ENCODE results near the gene GRIK3. TPM values are rescaled to one million over a fixed set of nuclear protein-coding genes. Genes with fewer than 3 reads are reported as not detected.

Gene GRIK3
- polyA plus RNA-seq, 1 donor (not counting 4 experiments of a cell fraction or from before 2014, with no cell fraction given) = not detected

DNA sequence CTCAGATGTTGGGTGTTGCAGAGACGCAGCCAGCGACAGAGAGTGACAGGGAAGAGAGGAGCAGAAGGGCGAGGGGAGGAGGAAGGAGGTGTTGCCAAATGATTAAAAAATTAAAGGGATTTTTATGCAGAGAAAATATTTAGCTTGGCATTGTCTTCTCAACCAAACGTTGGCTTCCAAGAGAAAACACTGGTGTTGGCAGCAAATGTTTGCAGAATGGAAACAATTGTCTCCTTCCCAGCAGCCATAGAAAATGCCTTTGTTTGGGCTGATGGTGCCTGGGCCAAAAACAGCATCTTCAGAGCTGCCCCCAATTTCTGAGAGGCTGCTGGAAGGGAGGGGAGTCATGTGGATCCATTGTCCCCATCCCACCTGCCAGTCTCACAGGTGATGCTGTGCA is 29.7 kb upstream of the GRIK3 start:
- Histone ChIP-seq H3K79me2 (ENCODE audit: control insufficient read depth, insufficient read depth, low read length) (no peaks in the 10 kb centered on the region), H3K27ac (ENCODE audit: control insufficient read depth, insufficient read depth, low read length) (no peak overlapping the region), H3K4me2 (ENCODE audit: control insufficient read depth, extremely low read depth, insufficient read depth, low read depth, low read length) (no peak overlapping the region), H2AFZ (ENCODE audit: control insufficient read depth, low read length) (no peak overlapping the region), H3K9me1 (ENCODE audit: control insufficient read depth, extremely low read depth, insufficient read depth, low read length) (no peaks in the 10 kb centered on the region), H3K27me3 (ENCODE audit: control insufficient read depth, extremely low read depth, insufficient read depth, low read length) (no peaks in the 10 kb centered on the region), H3K36me3 (ENCODE audit: control insufficient read depth in 2 of 2, extremely low read depth in 1 of 2, insufficient read depth in 2 of 2, low read length in 2 of 2) (no peaks in the 10 kb centered on the region), H4K20me1 (ENCODE audit: control insufficient read depth, extremely low read depth, insufficient read depth, low read length) (no peaks in the 10 kb centered on the region), H3K9me3 (ENCODE audit: control insufficient read depth, low read depth, low read length) (no peaks in the 10 kb centered on the region), H3K9ac (ENCODE audit: control insufficient read depth, extremely low read depth, insufficient read depth, low read length) (no peak overlapping the region), H3K4me1 (ENCODE audit: control insufficient read depth, extremely low read depth, insufficient read depth, low read length) (no peaks in the 10 kb centered on the region), H3K4me3 (ENCODE audit: control insufficient read depth in 2 of 3, extremely low read depth in 1 of 3, insufficient read depth in 2 of 3, low read depth in 1 of 3, low read length in 3 of 3) (no peak overlapping the region)
- TF ChIP-seq, protein P1, sequence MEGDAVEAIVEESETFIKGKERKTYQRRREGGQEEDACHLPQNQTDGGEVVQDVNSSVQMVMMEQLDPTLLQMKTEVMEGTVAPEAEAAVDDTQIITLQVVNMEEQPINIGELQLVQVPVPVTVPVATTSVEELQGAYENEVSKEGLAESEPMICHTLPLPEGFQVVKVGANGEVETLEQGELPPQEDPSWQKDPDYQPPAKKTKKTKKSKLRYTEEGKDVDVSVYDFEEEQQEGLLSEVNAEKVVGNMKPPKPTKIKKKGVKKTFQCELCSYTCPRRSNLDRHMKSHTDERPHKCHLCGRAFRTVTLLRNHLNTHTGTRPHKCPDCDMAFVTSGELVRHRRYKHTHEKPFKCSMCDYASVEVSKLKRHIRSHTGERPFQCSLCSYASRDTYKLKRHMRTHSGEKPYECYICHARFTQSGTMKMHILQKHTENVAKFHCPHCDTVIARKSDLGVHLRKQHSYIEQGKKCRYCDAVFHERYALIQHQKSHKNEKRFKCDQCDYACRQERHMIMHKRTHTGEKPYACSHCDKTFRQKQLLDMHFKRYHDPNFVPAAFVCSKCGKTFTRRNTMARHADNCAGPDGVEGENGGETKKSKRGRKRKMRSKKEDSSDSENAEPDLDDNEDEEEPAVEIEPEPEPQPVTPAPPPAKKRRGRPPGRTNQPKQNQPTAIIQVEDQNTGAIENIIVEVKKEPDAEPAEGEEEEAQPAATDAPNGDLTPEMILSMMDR (optimal IDR thresholded peaks at IDR 0.05 in 1 of 3, IDR thresholded peaks at IDR 0.05 in 1 of 3, conservative IDR thresholded peaks at IDR 0.05 in 1 of 3; ENCODE audit: extremely low read depth in 1 of 3, insufficient read depth in 2 of 3, low read length in 3 of 3) = no peak
- TF ChIP-seq EZH2 (IDR thresholded peaks at IDR 0.05; ENCODE audit: low read length) = no peak
- DNase-seq (ENCODE audit: low read depth, low spot score) = no peak
- dilution Hi-C loops (cut with MboI; ENCODE audit: extremely low pct_ligation_motif_present, low sequenced_read_pairs) = no loop called here
- FAIRE-seq = no peak

DNA sequence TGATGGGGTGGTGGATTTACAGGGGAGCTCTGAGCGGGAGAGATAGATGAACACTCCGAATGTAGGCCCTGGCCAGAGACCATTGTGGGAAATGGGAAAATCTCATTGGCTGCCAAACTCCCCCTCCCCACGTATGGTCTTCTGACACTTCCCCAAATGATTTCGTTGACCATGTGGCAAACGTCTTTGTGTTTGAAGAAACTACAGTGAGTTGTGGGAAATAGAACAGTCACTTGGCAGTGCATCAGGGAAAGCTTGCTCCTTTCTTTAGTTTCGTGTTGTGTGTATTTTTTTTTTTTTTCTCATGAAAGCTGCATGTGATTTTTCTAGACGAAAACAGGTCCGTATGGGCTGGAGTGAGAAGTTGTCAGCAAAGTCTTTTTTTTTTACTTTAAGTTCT is 25.0 kb upstream of the GRIK3 start:
- Histone ChIP-seq H2AFZ (ENCODE audit: control insufficient read depth, low read length) (no peak overlapping the region), H3K9ac (ENCODE audit: control insufficient read depth, extremely low read depth, insufficient read depth, low read length) (no peak overlapping the region), H3K4me1 (ENCODE audit: control insufficient read depth, extremely low read depth, insufficient read depth, low read length) (no peaks in the 10 kb centered on the region), H3K4me3 (ENCODE audit: control insufficient read depth in 2 of 3, extremely low read depth in 1 of 3, insufficient read depth in 2 of 3, low read depth in 1 of 3, low read length in 3 of 3) (no peak overlapping the region), H4K20me1 (ENCODE audit: control insufficient read depth, extremely low read depth, insufficient read depth, low read length) (no peaks in the 10 kb centered on the region), H3K9me1 (ENCODE audit: control insufficient read depth, extremely low read depth, insufficient read depth, low read length) (no peaks in the 10 kb centered on the region), H3K36me3 (ENCODE audit: control insufficient read depth in 2 of 2, extremely low read depth in 1 of 2, insufficient read depth in 2 of 2, low read length in 2 of 2) (no peaks in the 10 kb centered on the region), H3K79me2 (ENCODE audit: control insufficient read depth, insufficient read depth, low read length) (no peaks in the 10 kb centered on the region), H3K27me3 (ENCODE audit: control insufficient read depth, extremely low read depth, insufficient read depth, low read length) (no peaks in the 10 kb centered on the region), H3K4me2 (ENCODE audit: control insufficient read depth, extremely low read depth, insufficient read depth, low read depth, low read length) (no peak overlapping the region), H3K9me3 (ENCODE audit: control insufficient read depth, low read depth, low read length) (no peaks in the 10 kb centered on the region), H3K27ac (ENCODE audit: control insufficient read depth, insufficient read depth, low read length) (no peak overlapping the region)
- DNase-seq (ENCODE audit: low read depth, low spot score) (no peak), FAIRE-seq (no peak)
- TF ChIP-seq EZH2 (IDR thresholded peaks at IDR 0.05; ENCODE audit: low read length) = no peak
- TF ChIP-seq, protein P1 (optimal IDR thresholded peaks at IDR 0.05 in 1 of 3, IDR thresholded peaks at IDR 0.05 in 1 of 3, conservative IDR thresholded peaks at IDR 0.05 in 1 of 3; ENCODE audit: extremely low read depth in 1 of 3, insufficient read depth in 2 of 3, low read length in 3 of 3) = no peak
- dilution Hi-C loops (cut with MboI; ENCODE audit: extremely low pct_ligation_motif_present, low sequenced_read_pairs) = no loop called here
